ENCODE measurements around the gene CNOT11. TPM values are rescaled to one million over a fixed set of nuclear protein-coding genes. Genes with fewer than 3 reads are reported as not detected.
A peak's percentile ranks its signal among the peaks of the same experiment; 100 is the strongest.

Gene CNOT11
- total and polyA plus RNA-seq, 2 of the 13 experiments (the other 11 are each of a cell fraction or from before 2014, with no cell fraction given), result 114 to 209 TPM

- H2AFZ ChIP-seq (ENCODE audit: low read length), result no peak overlapping the region
- in situ Hi-C loops (cut with HindIII; ENCODE audit: extremely low pct_ligation_motif_present, low pct_unique_long_range_greater_than_20kb) (no loop called here), intact Hi-C loops (cut with micrococcal nuclease; ENCODE audit: unreplicated experiment) (loop anchor here (5.0 kb wide), 1 partner anchor 35 kb away; no protein-coding TSS in a partner anchor)
- H4K20me1 ChIP-seq (ENCODE audit: insufficient read depth, low read length), result peaks cover 43% of the 10 kb centered on the region
- peaks cover 76% of the 10 kb centered on the region for H3K4me1 ChIP-seq (ENCODE audit: insufficient read depth, low read length)
- H3K27ac ChIP-seq (ENCODE audit: extremely low read length, insufficient read depth, low read length), result peak overlapping the region; percentile 85
- peak overlapping the region; percentile 82 for H3K4me2 ChIP-seq (ENCODE audit: low read depth, low read length)
- no peak for ATAC-seq
- POLR2A ChIA-PET, result interaction anchor here (1.4 kb wide), 3 partner anchors 14 to 259 kb away, joined by 3 to 21 read pairs (median 5); partner anchors contain the start of gene CNOT11
- no peaks in the 10 kb centered on the region; a peak in 1 of 5 replicates for H3K27me3 ChIP-seq (ENCODE audit: control insufficient read depth in 1 of 2, insufficient read depth in 2 of 2, low read length in 2 of 2)
- FAIRE-seq, result no peak
- peak overlapping the region; percentile 76 to 95 (median 93) for H3K4me3 ChIP-seq (replicated peaks in 1 of 3; ENCODE audit: insufficient read depth in 1 of 3, low read depth in 2 of 3, low read length in 3 of 3)
- no TSS peak for BruUV-seq (replicated peaks)
- H3K79me2 ChIP-seq (ENCODE audit: insufficient read depth, low read length), result peaks cover 59% of the 10 kb centered on the region
- peak overlapping the region; percentile 98 for H3K9ac ChIP-seq (ENCODE audit: insufficient read depth, low read depth, low read length)
- H3K36me3 ChIP-seq (replicated peaks in 1 of 2; ENCODE audit: control insufficient read depth in 1 of 2, insufficient read depth in 2 of 2, low read length in 2 of 2), result peaks cover 0 to 15% of the 10 kb centered on the region in 2 experiments; a peak in 3 of 5 replicates
- CTCF ChIA-PET (ENCODE audit: low intra/inter-chr PET ratio, low total read pairs), result no interaction called here
- H3K9me3 ChIP-seq (ENCODE audit: low read length), result no peaks in the 10 kb centered on the region
- no peak for DNase-seq (ENCODE audit: low spot score)
- WGBS (ENCODE audit: low lambda C conversion rate), result 2% methylated on average over 9 of the region's 9 CpGs
- 0 out of 2 replicates have a peak, but pooled peaks have one; percentile 0 for TF ChIP-seq ZNF878 (CRISPR knock-in tag; IDR thresholded peaks at IDR 0.05)
- TF ChIP-seq ISL2 (CRISPR knock-in tag; IDR thresholded peaks at IDR 0.05), result no peak
- no peak for TF ChIP-seq NAIF1 (CRISPR knock-in tag; IDR thresholded peaks at IDR 0.05; ENCODE audit: borderline replicate concordance)
- TF ChIP-seq, protein P1, sequence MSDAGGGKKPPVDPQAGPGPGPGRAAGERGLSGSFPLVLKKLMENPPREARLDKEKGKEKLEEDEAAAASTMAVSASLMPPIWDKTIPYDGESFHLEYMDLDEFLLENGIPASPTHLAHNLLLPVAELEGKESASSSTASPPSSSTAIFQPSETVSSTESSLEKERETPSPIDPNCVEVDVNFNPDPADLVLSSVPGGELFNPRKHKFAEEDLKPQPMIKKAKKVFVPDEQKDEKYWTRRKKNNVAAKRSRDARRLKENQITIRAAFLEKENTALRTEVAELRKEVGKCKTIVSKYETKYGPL (CRISPR knock-in tag; IDR thresholded peaks at IDR 0.05), result no peak
- TF ChIP-seq ZSCAN30 (CRISPR knock-in tag; IDR thresholded peaks at IDR 0.05), result peak; percentile 12; the same call in 1 of the 2 replicates
- no peak for TF ChIP-seq HIVEP1 (CRISPR knock-in tag; IDR thresholded peaks at IDR 0.05)
- TF ChIP-seq MED8 (CRISPR knock-in tag; IDR thresholded peaks at IDR 0.05; ENCODE audit: insufficient replicate concordance), result peak; percentile 41
- TF ChIP-seq, protein P2, sequence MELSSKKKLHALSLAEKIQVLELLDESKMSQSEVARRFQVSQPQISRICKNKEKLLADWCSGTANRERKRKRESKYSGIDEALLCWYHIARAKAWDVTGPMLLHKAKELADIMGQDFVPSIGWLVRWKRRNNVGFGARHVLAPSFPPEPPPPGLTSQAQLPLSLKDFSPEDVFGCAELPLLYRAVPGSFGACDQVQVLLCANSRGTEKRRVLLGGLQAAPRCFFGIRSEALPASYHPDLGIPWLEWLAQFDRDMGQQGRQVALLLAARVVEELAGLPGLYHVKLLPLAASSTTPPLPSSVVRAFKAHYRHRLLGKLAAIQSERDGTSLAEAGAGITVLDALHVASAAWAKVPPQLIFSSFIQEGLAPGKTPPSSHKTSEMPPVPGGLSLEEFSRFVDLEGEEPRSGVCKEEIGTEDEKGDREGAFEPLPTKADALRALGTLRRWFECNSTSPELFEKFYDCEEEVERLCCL (CRISPR knock-in tag; IDR thresholded peaks at IDR 0.05; ENCODE audit: borderline replicate concordance), result peak; percentile 5; the same call in 1 of the 2 replicates
- TF ChIP-seq ZNF225 (CRISPR knock-in tag; IDR thresholded peaks at IDR 0.05), result no peak
- 0 out of 2 replicates have a peak, but pooled peaks have one; percentile 4 for TF ChIP-seq ZNF317 (CRISPR knock-in tag; IDR thresholded peaks at IDR 0.05)
- TF ChIP-seq SOX5 (CRISPR knock-in tag; IDR thresholded peaks at IDR 0.05; ENCODE audit: borderline replicate concordance), result no peak
- no peak for TF ChIP-seq ZNF484 (CRISPR knock-in tag; IDR thresholded peaks at IDR 0.05; ENCODE audit: borderline replicate concordance, low read depth)
- TF ChIP-seq, protein P3, sequence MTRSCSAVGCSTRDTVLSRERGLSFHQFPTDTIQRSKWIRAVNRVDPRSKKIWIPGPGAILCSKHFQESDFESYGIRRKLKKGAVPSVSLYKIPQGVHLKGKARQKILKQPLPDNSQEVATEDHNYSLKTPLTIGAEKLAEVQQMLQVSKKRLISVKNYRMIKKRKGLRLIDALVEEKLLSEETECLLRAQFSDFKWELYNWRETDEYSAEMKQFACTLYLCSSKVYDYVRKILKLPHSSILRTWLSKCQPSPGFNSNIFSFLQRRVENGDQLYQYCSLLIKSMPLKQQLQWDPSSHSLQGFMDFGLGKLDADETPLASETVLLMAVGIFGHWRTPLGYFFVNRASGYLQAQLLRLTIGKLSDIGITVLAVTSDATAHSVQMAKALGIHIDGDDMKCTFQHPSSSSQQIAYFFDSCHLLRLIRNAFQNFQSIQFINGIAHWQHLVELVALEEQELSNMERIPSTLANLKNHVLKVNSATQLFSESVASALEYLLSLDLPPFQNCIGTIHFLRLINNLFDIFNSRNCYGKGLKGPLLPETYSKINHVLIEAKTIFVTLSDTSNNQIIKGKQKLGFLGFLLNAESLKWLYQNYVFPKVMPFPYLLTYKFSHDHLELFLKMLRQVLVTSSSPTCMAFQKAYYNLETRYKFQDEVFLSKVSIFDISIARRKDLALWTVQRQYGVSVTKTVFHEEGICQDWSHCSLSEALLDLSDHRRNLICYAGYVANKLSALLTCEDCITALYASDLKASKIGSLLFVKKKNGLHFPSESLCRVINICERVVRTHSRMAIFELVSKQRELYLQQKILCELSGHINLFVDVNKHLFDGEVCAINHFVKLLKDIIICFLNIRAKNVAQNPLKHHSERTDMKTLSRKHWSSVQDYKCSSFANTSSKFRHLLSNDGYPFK (CRISPR knock-in tag; IDR thresholded peaks at IDR 0.05; ENCODE audit: borderline replicate concordance), result no peak
- TF ChIP-seq TARDBP (CRISPR knock-in tag; IDR thresholded peaks at IDR 0.05), result 0 out of 2 replicates have a peak, but pooled peaks have one; percentile 52
- no peak for TF ChIP-seq NCOA1 (CRISPR knock-in tag; IDR thresholded peaks at IDR 0.05)
- TF ChIP-seq ELF1 (CRISPR knock-in tag; IDR thresholded peaks at IDR 0.05), result no peak
- TF ChIP-seq MTF2 (CRISPR knock-in tag; IDR thresholded peaks at IDR 0.05; ENCODE audit: borderline replicate concordance), result no peak; the same call in 1 of the 2 replicates
- TF ChIP-seq SNAI1 (CRISPR knock-in tag; IDR thresholded peaks at IDR 0.05; ENCODE audit: borderline replicate concordance), result peak; percentile 81
- no peak for TF ChIP-seq STAG1 (CRISPR knock-in tag; IDR thresholded peaks at IDR 0.05)
- TF ChIP-seq REL (CRISPR knock-in tag; conservative IDR thresholded peaks at IDR 0.05), result 0 out of 2 replicates have a peak, but pooled peaks have one; percentile 5
- 0 out of 2 replicates have a peak, but pooled peaks have one; percentile 1 for TF ChIP-seq ZNF256 (CRISPR knock-in tag; conservative IDR thresholded peaks at IDR 0.05)
- TF ChIP-seq U2AF2 (IDR thresholded peaks at IDR 0.05; ENCODE audit: low read depth, low read length), result no peak
Measured at GRCh38 chr2:101307503-101307902, 54.8 kb downstream of the CNOT11 start.

All from HepG2 (cell line).